AG10803 (cell line): ENCODE measurements around the gene LRCH1.

ENCODE experiments used
- DNase-seq: peaks from one replicate; pipeline ENCODE4 v3.0.0; 2010; ENCODE audit warnings: low read depth
- H3K4me3 ChIP-seq: 2 replicates; pipeline ENCODE4 v1.5.1; 2011; ENCODE audit warnings: mild to moderate bottlenecking, low read length, control low read depth
- CTCF ChIP-seq: conservative IDR thresholded peaks from 2 replicates; pipeline ENCODE4 v1.5.1; 2011; ENCODE audit warnings: mild to moderate bottlenecking, low read length, control low read depth, inconsistent platforms

LRCH1 gene

GRCh38 chr13:46649816-46650215 lies 96.8 kb downstream of the LRCH1 start:
- DNase-seq, result no peak
- no peak for TF ChIP-seq CTCF
- H3K4me3 ChIP-seq, result no peak overlapping the region

- no peak for TF ChIP-seq CTCF
- no peak overlapping the region for H3K4me3 ChIP-seq
- DNase-seq, result no peak
Measured at GRCh38 chr13:46654951-46655350, 102.0 kb downstream of the LRCH1 start.

- no peak for DNase-seq
Measured at GRCh38 chr13:46655377-46656180, 102.6 kb downstream of the LRCH1 start.

GRCh38 chr13:46656786-46657185 lies 103.8 kb downstream of the LRCH1 start:
- DNase-seq, result no peak
- no peak overlapping the region for H3K4me3 ChIP-seq
- TF ChIP-seq CTCF, result no peak

More at GRCh38 chr13:46655377-46656180, 102.6 kb downstream of the LRCH1 start:
- TF ChIP-seq CTCF, result no peak
- no peak overlapping the region for H3K4me3 ChIP-seq

GRCh38 chr13:46659413-46660065 lies 106.6 kb downstream of the LRCH1 start:
- DNase-seq, result no peak
- H3K4me3 ChIP-seq, result no peak overlapping the region
- no peak for TF ChIP-seq CTCF

- no peak for DNase-seq
- no peak for TF ChIP-seq CTCF
- no peak overlapping the region for H3K4me3 ChIP-seq
Measured at GRCh38 chr13:46660416-46660815, 107.4 kb downstream of the LRCH1 start.

GRCh38 chr13:46660857-46661256 lies 107.9 kb downstream of the LRCH1 start:
- TF ChIP-seq CTCF, result no peak
- H3K4me3 ChIP-seq, result no peak overlapping the region
- DNase-seq, result no peak
